HEK293 (cell line): ENCODE results near the gene CDH12.

Experiments
- CTCF ChIA-PET: fragments of 350-600 bp; formaldehyde crosslinking; extraction: SDS; loops from one replicate; lab custom pipeline; 2021; ENCODE audit warnings: antibody characterized with exemption; lab: Yijun Ruan, JAX
- POLR2A ChIA-PET: fragments of 300-600 bp; formaldehyde crosslinking; extraction: SDS; loops from one replicate; lab custom pipeline; 2020; ENCODE audit warnings: antibody characterized with exemption, inconsistent platforms; lab: Yijun Ruan, JAX
- H3K27ac ChIP-seq: fragments of 200-500 bp; sonication (Bioruptor generic); 2 replicates; pipeline ENCODE4 v1.5.1; 2014; ENCODE audit warnings: low read depth, low read length, control low read depth, inconsistent platforms; ENCODE audit errors: extremely low read depth
- H3K36me3 ChIP-seq, 2 experiments: fragments of 200-500 bp in 1 of 2; sonication (Bioruptor generic) in 1 of 2; 1 replicate in 1 of 2; 2 replicates in 1 of 2; pipeline ENCODE4 v1.5.1; 2014 to 2017; ENCODE audit warnings: inconsistent platforms in 2 of 2, low read length in 2 of 2; ENCODE audit not compliant: control insufficient read depth in 2 of 2, insufficient read depth in 1 of 2
- H3K4me1 ChIP-seq: fragments of 200-500 bp; sonication (Bioruptor generic); 2 replicates; pipeline ENCODE4 v1.5.1; 2014; ENCODE audit warnings: mild to moderate bottlenecking, low read length, inconsistent platforms; ENCODE audit not compliant: control insufficient read depth, insufficient read depth
- H3K4me3 ChIP-seq: 2 replicates; pipeline ENCODE4 v1.5.1; 2011; ENCODE audit warnings: low read depth, mild to moderate bottlenecking, control low read depth, low read length, moderate library complexity
- H3K9me3 ChIP-seq: fragments of 200-500 bp; sonication (Bioruptor generic); 2 replicates; pipeline ENCODE4 v1.5.1; 2014; ENCODE audit warnings: low read depth, low read length, inconsistent platforms; ENCODE audit not compliant: control insufficient read depth, insufficient read depth
- AEBP2 ChIP-seq: fragments of 450-650 bp; formaldehyde crosslinking; IDR thresholded peaks from 2 replicates; pipeline ENCODE4 v1.5.1; 2016; ENCODE audit warnings: missing biosample characterization, missing genetic modification characterization, borderline replicate concordance
- GLIS1 ChIP-seq: fragments of 450-650 bp; formaldehyde crosslinking; IDR thresholded peaks from 2 replicates; pipeline ENCODE4 v1.5.1; 2016; ENCODE audit warnings: missing biosample characterization, missing genetic modification characterization
- OSR2 ChIP-seq: fragments of 450-650 bp; formaldehyde crosslinking; IDR thresholded peaks from 2 replicates; pipeline ENCODE4 v1.5.1; 2016; ENCODE audit warnings: missing biosample characterization, missing genetic modification characterization
- SCRT1 ChIP-seq: fragments of 450-650 bp; formaldehyde crosslinking; IDR thresholded peaks from 2 replicates; pipeline ENCODE4 v1.5.1; 2016; ENCODE audit warnings: missing biosample characterization, missing genetic modification characterization, borderline replicate concordance
- ZBTB10 ChIP-seq: fragments of 450-650 bp; formaldehyde crosslinking; IDR thresholded peaks from 2 replicates; pipeline ENCODE4 v1.5.1; 2016; ENCODE audit warnings: missing biosample characterization, missing genetic modification characterization
- ZBTB11 ChIP-seq: fragments of 450-650 bp; formaldehyde crosslinking; conservative IDR thresholded peaks from 2 replicates; pipeline ENCODE4 v1.5.1; 2016; ENCODE audit warnings: low read depth, missing biosample characterization, missing genetic modification characterization
- ZFP37 ChIP-seq: fragments of 450-650 bp; formaldehyde crosslinking; IDR thresholded peaks from 2 replicates; pipeline ENCODE4 v1.5.1; 2016; ENCODE audit warnings: missing biosample characterization, missing genetic modification characterization
- ZNF121 ChIP-seq: fragments of 450-650 bp; formaldehyde crosslinking; IDR thresholded peaks from 2 replicates; pipeline ENCODE4 v1.5.1; 2016; ENCODE audit warnings: missing biosample characterization, missing genetic modification characterization
- ZNF133 ChIP-seq: fragments of 450-650 bp; formaldehyde crosslinking; IDR thresholded peaks from 2 replicates; pipeline ENCODE4 v1.5.1; 2016; ENCODE audit warnings: missing biosample characterization, missing genetic modification characterization
- ZNF16 ChIP-seq: fragments of 450-650 bp; formaldehyde crosslinking; IDR thresholded peaks from 2 replicates; pipeline ENCODE4 v1.5.1; 2016; ENCODE audit warnings: low read depth, missing biosample characterization, missing genetic modification characterization
- ZNF169 ChIP-seq: fragments of 450-650 bp; formaldehyde crosslinking; IDR thresholded peaks from 2 replicates; pipeline ENCODE4 v1.5.1; 2016; ENCODE audit warnings: missing biosample characterization, missing genetic modification characterization
- ZNF280D ChIP-seq: fragments of 450-650 bp; formaldehyde crosslinking; IDR thresholded peaks from 2 replicates; pipeline ENCODE4 v1.5.1; 2016; ENCODE audit warnings: missing biosample characterization, missing genetic modification characterization
- ZNF426 ChIP-seq: fragments of 450-650 bp; formaldehyde crosslinking; IDR thresholded peaks from 2 replicates; pipeline ENCODE4 v1.5.1; 2017; ENCODE audit warnings: missing biosample characterization, missing genetic modification characterization, mild to moderate bottlenecking, inconsistent platforms, moderate library complexity
- ZNF514 ChIP-seq: fragments of 450-650 bp; formaldehyde crosslinking; IDR thresholded peaks from 2 replicates; pipeline ENCODE4 v1.5.1; 2016; ENCODE audit warnings: missing biosample characterization, missing genetic modification characterization
- ZNF529 ChIP-seq: fragments of 450-650 bp; formaldehyde crosslinking; IDR thresholded peaks from 2 replicates; pipeline ENCODE4 v1.5.1; 2017; ENCODE audit warnings: missing genetic modification characterization, missing biosample characterization; ENCODE audit not compliant: insufficient replicate concordance
- ZNF610 ChIP-seq: fragments of 450-650 bp; formaldehyde crosslinking; IDR thresholded peaks from 2 replicates; pipeline ENCODE4 v1.5.1; 2016; ENCODE audit warnings: missing biosample characterization, missing genetic modification characterization, borderline replicate concordance
- ZNF76 ChIP-seq: fragments of 450-650 bp; formaldehyde crosslinking; IDR thresholded peaks from 2 replicates; pipeline ENCODE4; 2016; ENCODE audit warnings: low read depth, missing biosample characterization, missing genetic modification characterization, borderline replicate concordance
- ZSCAN16 ChIP-seq: fragments of 450-650 bp; formaldehyde crosslinking; IDR thresholded peaks from 2 replicates; pipeline ENCODE4 v1.5.1; 2016; ENCODE audit warnings: missing biosample characterization, missing genetic modification characterization

CDH12 gene

GRCh38 chr5:22514231-22514630, 338.9 kb downstream of the CDH12 start (continued):
- TF ChIP-seq ZSCAN16 (tag by site-specific recombination), result no peak
- TF ChIP-seq ZNF529, result no peak
- TF ChIP-seq ZNF426 (tag by site-specific recombination), result no peak
- TF ChIP-seq SCRT1, result no peak

- TF ChIP-seq ZNF133 (tag by site-specific recombination), result no peak
- H3K4me3 ChIP-seq, result no peak overlapping the region
- no peak overlapping the region for H3K27ac ChIP-seq
- H3K36me3 ChIP-seq, result no peaks in the 10 kb centered on the region
- no peaks in the 10 kb centered on the region for H3K9me3 ChIP-seq
- no peaks in the 10 kb centered on the region for H3K4me1 ChIP-seq
- CTCF ChIA-PET, result no interaction called here
- POLR2A ChIA-PET, result no interaction called here
Measured at GRCh38 chr5:22505891-22506290, 347.3 kb downstream of the CDH12 start.

- ChIA-PET CTCF (no interaction called here), POLR2A (no interaction called here)
- H3K4me3 ChIP-seq, result no peak overlapping the region
- H3K4me1 ChIP-seq, result no peaks in the 10 kb centered on the region
- no peaks in the 10 kb centered on the region for H3K36me3 ChIP-seq
- H3K27ac ChIP-seq, result no peak overlapping the region
- no peaks in the 10 kb centered on the region for H3K9me3 ChIP-seq
- no peak for TF ChIP-seq ZFP37 (tag by site-specific recombination)
- TF ChIP-seq ZNF280D, result no peak
Measured at GRCh38 chr5:22504411-22504810, 348.7 kb downstream of the CDH12 start.

- Histone ChIP-seq H3K9me3 (no peaks in the 10 kb centered on the region), H3K4me3 (no peak overlapping the region), H3K4me1 (no peaks in the 10 kb centered on the region), H3K36me3 (no peaks in the 10 kb centered on the region), H3K27ac (no peak overlapping the region)
- ChIA-PET CTCF (no interaction called here), POLR2A (no interaction called here)
- no peak for TF ChIP-seq ZBTB11
- no peak for TF ChIP-seq GLIS1 (tag by site-specific recombination)
- no peak for TF ChIP-seq ZNF76 (tag by site-specific recombination)
- no peak for TF ChIP-seq OSR2 (tag by site-specific recombination)
- no peak for TF ChIP-seq ZNF121 (tag by site-specific recombination)
- no peak for TF ChIP-seq ZBTB10 (tag by site-specific recombination)
- TF ChIP-seq ZNF16, result no peak
- no peak for TF ChIP-seq ZNF169 (tag by site-specific recombination)
- no peak for TF ChIP-seq AEBP2 (tag by site-specific recombination)
- no peak for TF ChIP-seq ZNF610 (tag by site-specific recombination)
- TF ChIP-seq ZNF514 (tag by site-specific recombination), result no peak
Measured at GRCh38 chr5:22500556-22500955, 352.6 kb downstream of the CDH12 start.
